H54 (cell line): ENCODE results near the gene DNASE1.
"Not testable (repeated sequence)": the region's sequence is repeated elsewhere in the genome, so short reads cannot be mapped to it uniquely, and the experiment has no call there.

Source experiments
- DNase-seq: peaks from one replicate; pipeline ENCODE4 v3.0.0; 2011; ENCODE audit warnings: low spot score, mixed read lengths; ENCODE audit not compliant: insufficient read length
- FAIRE-seq: peaks from 3 replicates; lab custom pipeline; 2011; peaks lifted over from hg19 to GRCh38; lab: Jason Lieb, UNC
- POLR2A ChIP-seq: IDR thresholded peaks from 2 replicates; pipeline ENCODE4 v1.6.1; 2011; ENCODE audit warnings: low read depth, mild to moderate bottlenecking, low read length

DNASE1 gene, protein sequence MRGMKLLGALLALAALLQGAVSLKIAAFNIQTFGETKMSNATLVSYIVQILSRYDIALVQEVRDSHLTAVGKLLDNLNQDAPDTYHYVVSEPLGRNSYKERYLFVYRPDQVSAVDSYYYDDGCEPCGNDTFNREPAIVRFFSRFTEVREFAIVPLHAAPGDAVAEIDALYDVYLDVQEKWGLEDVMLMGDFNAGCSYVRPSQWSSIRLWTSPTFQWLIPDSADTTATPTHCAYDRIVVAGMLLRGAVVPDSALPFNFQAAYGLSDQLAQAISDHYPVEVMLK

DNA sequence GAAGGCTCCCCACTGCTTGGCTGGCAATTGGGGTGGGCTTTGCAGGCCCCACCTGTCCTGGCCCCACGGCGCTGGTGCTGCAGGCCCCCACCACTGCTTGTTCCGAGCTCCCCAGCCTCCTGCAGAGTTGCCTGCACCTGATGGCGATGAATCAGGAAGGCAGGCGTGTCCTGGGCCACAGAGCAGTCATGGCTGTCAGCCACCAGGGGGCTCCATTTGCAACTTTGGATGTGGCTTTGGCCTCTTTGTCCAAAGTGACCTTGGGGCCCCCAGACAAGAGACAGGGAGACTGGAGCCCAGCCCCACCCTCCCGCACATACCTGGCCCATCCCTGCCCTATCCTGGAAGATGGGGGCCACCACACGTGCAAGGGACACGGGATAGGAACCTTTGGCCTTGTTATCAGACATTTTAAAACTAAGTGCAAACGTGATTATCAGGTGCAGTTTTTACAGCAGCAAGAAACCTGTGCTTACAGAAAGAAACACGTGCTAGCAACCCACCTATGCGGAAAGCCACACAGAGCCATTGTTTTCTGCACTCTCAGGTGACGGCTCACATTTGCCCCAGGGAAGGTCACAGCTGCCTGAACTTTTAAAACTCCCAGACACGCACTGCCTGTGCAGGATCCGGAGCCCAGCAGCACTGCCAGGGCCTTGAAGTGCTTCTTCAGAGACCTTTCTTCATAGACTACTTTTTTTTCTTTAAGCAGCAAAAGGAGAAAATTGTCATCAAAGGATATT, at the start of gene DNASE1:
TSS of gene DNASE1 (plus strand) at position 443 of the 743 bp plus-strand sequence. CDS start 683 bp downstream, outside the sequence.
- TF ChIP-seq POLR2A = no peak
- peak; percentile 78 for DNase-seq
- FAIRE-seq = no peak

DNA sequence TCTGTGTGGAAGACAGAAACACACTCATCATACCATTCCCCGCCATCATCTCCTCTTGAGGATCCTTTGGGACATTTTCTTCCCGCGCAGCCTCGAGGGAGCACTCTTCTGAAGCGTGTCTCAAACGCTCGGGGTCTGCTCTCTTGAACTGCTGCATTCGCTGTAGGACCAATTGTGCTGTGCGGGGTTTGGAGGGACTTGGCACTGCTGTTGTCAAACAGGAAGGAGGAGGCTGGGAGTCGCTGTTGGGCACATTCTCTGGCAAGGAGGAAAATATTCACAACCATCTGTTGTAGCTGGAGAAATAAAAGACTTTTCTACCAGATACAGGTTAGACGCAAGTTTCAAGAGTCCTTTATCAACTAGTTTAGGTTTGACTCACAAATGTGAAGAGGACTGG, 48.0 kb upstream of the DNASE1 start:
- no peak for TF ChIP-seq POLR2A
- FAIRE-seq = no peak
- no peak for DNase-seq

DNA sequence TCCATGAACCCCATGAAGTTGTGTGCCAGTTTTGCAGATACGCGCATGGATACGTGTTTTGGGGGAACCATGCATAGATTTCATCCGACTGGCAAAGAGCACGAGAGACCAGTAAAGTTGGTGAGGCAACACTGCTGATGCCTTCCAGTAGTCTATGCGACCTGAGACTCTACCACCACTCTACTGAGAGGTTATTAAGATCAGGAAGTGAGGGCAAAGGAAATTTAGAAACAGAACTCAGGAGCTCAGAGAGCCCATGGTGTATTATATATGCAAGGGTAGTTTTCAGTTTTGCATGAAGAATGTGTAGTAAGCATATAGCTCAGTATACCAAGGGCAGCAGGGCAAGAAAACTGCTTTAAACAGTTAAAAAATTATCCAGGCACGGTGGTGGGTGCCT, 47.3 kb upstream of the DNASE1 start:
- TF ChIP-seq POLR2A = no peak
- FAIRE-seq (no peak), DNase-seq (no peak)

DNA sequence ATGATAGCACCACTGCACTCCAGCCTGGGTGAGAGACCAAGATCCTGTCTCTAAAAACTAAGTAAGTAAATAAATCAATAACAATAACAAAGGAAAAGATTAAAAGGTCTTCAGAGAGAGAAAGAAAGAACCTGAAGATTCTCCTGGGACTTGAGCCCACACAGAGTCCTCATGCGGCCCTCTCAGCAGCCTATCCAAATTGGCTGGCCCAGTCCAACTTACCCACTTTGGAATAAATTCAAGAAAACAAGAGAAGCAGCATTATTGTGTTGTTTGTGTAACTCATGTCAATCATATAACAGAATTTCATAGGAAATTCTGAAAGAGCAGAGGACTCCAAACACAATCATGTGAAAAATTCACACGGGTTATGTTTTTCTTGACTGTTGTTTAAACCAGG, 46.9 kb upstream of the DNASE1 start:
- FAIRE-seq (no peak), DNase-seq (no peak)
- no peak for TF ChIP-seq POLR2A

DNA sequence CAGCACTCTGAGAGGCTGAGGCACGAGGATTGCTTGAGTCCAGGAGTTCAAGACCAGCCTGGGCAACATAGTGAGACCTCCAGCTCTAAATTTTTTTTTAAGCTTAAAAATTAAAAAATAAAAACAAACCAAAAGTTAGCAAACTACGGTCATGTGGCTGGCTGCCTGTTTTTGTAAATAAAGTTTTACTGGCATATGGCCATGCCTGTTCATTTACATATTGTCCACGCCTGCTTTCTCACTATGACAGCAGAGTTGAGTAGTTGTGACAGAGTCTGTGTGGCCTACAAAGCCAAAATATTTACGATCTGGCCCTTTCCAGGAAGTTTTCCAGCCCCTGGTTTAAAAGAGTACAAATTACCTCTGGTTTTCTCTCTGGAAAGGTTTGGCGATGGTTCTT, 46.4 kb upstream of the DNASE1 start:
- FAIRE-seq = no peak
- DNase-seq = no peak
- TF ChIP-seq POLR2A = no peak

DNA sequence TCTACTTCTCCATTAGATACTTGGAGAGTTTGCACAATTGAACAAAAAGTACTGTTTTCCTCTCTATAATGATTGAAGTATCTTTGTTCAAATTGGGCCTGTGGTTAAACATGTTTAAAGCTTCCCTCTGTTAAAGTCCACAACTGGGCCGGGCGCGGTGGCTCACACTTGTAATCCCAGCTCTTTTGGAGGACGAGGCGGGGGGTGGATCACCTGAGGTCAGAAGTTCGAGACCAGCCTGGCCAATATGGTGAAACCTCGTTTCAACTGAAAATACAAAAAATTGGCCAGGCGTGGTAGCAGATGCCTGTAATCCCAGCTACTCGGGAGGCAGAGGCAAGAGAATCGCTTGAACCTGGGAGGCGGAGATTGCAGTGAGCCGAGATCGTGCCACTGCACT, 45.5 kb upstream of the DNASE1 start:
- not testable (repeated sequence) for FAIRE-seq, DNase-seq

DNA sequence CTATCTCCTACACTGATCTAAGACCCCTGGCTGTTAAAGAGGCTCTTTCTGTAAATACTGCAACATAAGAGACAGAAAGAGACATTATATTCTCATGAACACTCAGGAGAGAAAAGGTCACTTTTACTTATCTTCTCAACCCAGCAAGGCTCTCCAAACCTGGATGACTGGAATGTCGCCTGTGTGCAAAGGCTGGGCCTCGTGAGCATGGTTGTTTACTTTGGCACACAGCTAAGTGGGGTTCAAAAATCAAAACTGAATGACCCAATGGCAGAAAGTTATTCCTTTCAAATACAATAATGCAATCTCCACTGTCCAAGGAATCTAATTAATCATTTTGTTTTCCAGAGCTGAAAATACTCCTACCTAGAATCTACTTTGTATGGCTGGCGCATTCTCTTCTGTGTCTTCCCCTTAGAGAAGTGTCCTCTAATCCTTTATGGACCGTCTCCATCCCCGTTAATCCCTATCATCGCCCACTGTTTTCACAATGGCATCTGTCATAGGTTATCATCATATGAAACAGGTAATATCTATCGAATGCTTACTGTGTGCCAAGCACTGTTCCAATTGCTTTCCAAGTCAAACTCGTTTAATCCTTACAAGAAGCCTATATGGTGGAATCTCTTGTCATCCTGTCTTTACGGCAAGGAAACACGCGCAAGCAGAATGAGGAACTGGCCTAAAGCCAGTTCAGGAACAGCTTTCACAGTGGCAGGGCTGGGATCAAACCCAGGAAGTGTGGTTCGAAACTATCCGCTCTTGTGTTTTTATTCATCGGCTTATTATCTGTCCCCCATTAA, 44.4 kb upstream of the DNASE1 start:
- no peak for DNase-seq
- no peak for FAIRE-seq
- TF ChIP-seq POLR2A = no peak

DNA sequence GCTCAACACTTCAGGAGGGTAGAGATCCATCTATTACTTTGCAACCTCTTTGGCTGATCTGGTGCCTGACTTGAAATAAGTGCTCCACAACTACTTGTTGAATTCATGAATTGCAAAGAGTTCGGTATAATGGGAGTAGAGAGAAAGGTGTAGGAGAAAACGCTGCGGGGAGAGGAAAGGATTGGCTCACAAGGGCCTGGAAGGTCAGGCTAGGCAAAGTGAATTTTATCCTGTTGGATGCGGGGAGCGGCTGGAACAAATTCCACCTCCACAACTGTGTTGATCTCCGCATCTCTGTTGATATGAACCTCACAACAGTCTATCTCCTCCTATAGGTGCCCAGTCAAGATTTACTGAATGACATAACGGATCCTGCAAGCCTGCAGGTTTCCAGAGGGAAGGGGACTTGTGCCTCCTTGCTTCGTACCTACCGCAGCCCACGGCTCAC, 43.8 kb upstream of the DNASE1 start:
- DNase-seq = no peak
- no peak for TF ChIP-seq POLR2A
- FAIRE-seq = no peak

DNA sequence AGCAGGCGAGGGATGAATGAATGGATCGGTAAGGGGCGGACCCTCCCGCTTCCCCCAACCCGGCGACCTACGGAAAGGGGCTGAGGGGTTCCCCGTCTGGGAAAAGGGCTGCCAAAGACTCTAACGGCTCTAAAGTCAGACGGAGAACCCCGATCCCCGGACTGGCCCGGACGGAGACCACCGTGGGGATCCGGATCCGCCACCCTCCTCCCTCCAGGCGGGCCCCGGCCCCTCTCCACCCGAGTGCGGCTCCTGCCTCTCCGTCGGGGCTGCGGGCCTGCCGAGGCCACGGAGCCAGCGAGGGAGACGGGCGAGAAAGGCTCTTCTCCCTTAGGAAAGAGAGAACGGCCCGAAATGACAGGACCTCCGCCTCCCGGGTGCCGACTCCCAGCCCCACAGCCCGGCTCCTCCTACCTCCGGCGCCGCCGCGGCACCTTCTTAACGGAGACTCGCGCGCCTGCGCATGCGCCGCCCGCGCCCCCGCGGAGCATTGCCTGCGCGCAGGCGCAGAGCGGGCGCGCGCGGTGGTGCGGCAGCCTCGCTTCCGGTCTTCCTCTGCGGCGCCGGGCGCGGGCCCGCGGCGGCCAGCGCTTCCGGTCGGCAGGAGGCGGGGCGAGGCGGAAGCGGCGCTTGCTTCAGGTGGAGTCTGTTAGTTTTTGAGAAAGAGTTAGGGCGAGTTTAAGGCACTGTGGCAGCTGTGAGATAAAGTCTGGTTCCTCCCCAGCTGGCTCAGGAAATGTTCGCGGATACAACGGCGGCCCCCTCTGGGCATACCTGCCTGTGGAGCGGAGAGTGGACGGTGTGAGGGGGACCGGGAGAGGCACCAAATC, 43.1 kb upstream of the DNASE1 start, which contains the start of gene SLX4:
TSS of gene SLX4 (minus strand) at position 461 of the 830 bp plus-strand sequence. CDS start 2,642 bp downstream, outside the sequence.
- peak; percentile 81 for TF ChIP-seq POLR2A
- peak; percentile 97 for DNase-seq
- no peak for FAIRE-seq

DNA sequence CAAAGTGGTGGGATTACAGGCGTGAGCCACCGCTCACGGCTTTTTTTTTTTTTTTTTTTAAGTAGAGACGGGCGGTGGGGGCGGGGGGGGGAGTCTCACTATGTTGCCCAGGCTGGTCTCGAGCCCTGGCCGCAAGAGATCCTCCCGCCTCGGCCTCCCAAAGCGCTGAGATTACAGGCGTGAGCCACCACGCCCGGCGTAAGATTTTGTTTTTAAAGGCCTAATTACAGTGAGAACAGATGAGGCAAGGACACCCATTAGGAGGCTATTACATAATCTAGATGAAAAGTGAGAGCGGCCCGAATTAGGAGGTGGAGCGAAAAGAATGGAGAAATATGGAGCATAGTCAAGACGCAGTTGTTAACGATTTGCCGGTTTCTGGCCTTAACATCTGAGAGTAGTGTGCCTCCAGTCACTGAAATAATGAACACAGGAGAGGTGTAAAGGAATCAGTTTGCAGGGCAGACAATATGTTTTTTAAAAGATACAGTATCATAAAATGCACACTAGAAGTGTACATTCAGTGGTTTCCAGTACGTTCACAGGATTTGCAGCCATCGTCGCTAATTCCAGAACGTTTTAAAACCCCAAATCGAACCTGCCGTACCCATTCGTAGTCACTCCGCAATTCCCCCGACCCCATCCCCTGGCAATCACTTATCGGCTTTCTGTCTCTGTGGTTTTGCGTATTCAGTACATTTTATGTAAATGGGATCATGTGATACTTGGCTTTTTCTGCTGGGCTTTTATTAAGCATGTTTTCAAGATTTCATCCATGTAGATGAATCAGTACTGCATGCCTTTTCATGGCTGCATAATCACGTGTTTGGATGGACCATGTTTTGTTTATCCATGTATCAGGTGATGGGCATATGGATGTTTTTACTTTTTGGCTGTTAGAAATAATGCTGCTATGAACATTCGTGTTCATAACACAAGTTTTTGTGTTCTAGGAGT, 41.7 kb upstream of the DNASE1 start:
- no peak for DNase-seq

DNA sequence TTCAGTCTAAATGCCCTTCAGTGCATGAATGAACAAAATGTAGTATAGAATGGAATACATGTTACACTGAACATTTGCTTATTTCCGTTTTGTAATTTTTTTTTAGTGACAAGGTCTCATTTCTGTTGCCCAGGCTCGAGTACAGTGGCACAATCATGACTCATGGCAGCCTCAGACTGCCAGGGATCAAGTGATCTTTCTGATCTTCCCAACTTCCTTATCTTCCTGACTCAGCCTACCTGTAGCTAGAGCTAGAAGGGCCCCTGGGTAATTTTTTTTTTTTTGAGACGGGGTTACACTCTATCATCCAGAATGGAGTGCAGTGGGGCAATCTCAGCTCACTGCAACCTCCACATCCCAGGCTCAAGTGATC, 35.7 kb upstream of the DNASE1 start:
- TF ChIP-seq POLR2A = no peak
- FAIRE-seq = peak; percentile 91
- no peak for DNase-seq

More for the DNA sequence above, 41.7 kb upstream of the DNASE1 start:
- FAIRE-seq = no peak
- no peak for TF ChIP-seq POLR2A

DNA sequence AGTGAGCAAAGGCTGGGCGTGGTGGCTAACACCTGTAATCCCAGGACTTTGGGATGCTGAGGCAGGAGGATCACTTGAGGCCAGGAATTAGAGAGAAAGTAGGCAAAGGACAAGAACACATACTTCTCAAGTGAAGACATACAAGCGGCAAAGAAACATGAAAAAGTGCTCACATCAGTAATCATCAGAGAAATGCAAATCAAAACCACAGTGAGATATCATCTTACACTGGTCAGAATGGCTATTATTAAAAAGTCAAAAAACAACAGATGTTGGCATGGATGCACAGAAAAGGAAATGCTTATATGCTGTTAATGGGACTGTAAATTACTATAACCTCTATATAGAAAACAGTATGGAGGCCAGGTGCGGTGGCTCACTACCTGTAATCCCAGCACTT, 30.8 kb upstream of the DNASE1 start:
- DNase-seq = no peak
- no peak for FAIRE-seq
- TF ChIP-seq POLR2A = no peak

DNA sequence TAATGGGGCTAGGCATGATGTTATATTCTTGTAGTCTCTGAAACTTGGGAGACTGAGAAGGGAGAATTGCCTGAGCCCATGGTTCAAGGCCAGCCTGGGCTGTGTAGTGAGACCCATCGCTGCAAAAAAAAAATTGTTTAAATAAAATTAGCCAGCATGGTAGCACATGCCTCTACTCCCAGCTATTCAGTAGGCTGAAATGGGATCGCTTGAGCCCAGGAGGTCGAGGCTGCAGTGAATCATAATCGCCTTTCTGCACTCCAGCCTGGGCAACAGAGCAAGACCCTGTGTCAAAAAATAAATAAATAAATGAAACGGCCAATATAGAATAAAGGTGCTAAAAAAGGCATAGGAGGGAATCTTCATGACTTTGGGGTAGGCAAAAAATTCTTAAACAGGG, 29.2 kb upstream of the DNASE1 start:
- DNase-seq (no peak), FAIRE-seq (no peak)
- no peak for TF ChIP-seq POLR2A
